Left cardiac atrium (tissue), 4 donors: ENCODE measurements around the gene AKR7A3. TPM values are rescaled to one million over a fixed set of nuclear protein-coding genes. Genes with fewer than 3 reads are reported as not detected.
A peak's percentile ranks its signal among the peaks of the same experiment; 100 is the strongest.
"Not testable (repeated sequence)": the region's sequence is repeated elsewhere in the genome, so short reads cannot be mapped to it uniquely, and the experiment has no call there.

ENCODE experiments used
- ATAC-seq, 2 donors: fragments of 200-7000 bp; cut with Tn5 transposase; one replicate each; pipeline ENCODE4 v1.9.1; 2020; ENCODE audit warnings: mild to moderate bottlenecking in 2 of 2, moderate library complexity in 2 of 2
- DNase-seq: peaks from one replicate; pipeline ENCODE4 v3.0.0-alpha.2; 2020
- intact Hi-C, 2 donors: fragments of 100-400 bp; cut with DNase I; formaldehyde crosslinking; loops; one replicate each; pipeline versions ENCODE4 v1.14.1 to v1.15.1; 2022 to 2023
- total RNA-seq, 2 donors: library from RNA; stranded (reverse); fragmentation: NEBNext Ultra II Directional; extraction: Animal tissue kit (Norgen Biotek cat#: 25700); gene quantifications; one replicate each; pipeline ENCODE4 v1.2.1, GENCODE V29; 2021
- donor health status: DM: no; HTN: yes; CAD: no.
- donor health status: DM: no; HTN: yes; CAD: no; lungs with severe emphysema.
- donor health status: DM: yes; HTN: yes; CAD: no.
- donor health status: Dilated cardiomyopathy.

The AKR7A3 gene
- total RNA-seq, 2 donors from 2014 or later: 0.12 TPM; not detected in 1

- intact Hi-C loops: no loop called here
- DNase-seq: no peak
Measured at GRCh38 chr1:19260211-19261138, 28.1 kb downstream of the AKR7A3 start.

GRCh38 chr1:19258353-19258752 is 30.2 kb downstream of the AKR7A3 start:
- DNase-seq: no peak
- ATAC-seq: no peak
- intact Hi-C loops: loop anchor here in 1 of 2 donors (10.0 kb wide), 1 partner anchor 396 kb away; no protein-coding TSS in a partner anchor

More at GRCh38 chr1:19260211-19261138, 28.1 kb downstream of the AKR7A3 start:
- ATAC-seq: no peak

GRCh38 chr1:19257178-19257914 is 31.2 kb downstream of the AKR7A3 start:
- no peak for DNase-seq
- intact Hi-C loops: loop anchor here in 1 of 2 donors (10.0 kb wide), 1 partner anchor 397 kb away; no protein-coding TSS in a partner anchor
- peak in 1 of 2 donors; percentile 15 for ATAC-seq

GRCh38 chr1:19256301-19256700 is 32.3 kb downstream of the AKR7A3 start:
- intact Hi-C loops: loop anchor here in 1 of 2 donors (10.0 kb wide), 1 partner anchor 398 kb away; no protein-coding TSS in a partner anchor
- ATAC-seq, DNase-seq: not testable (repeated sequence)

- DNase-seq (no peak), ATAC-seq (no peak)
- intact Hi-C loops: loop anchor here in 1 of 2 donors (10.0 kb wide), 1 partner anchor 400 kb away; no protein-coding TSS in a partner anchor
Measured at GRCh38 chr1:19255288-19255687, 33.3 kb downstream of the AKR7A3 start.

GRCh38 chr1:19254416-19254815 is 34.2 kb downstream of the AKR7A3 start:
- ATAC-seq (no peak), DNase-seq (no peak)
- intact Hi-C loops: loop anchor here in 1 of 2 donors (10.0 kb wide), 1 partner anchor 400 kb away; no protein-coding TSS in a partner anchor

DNA sequence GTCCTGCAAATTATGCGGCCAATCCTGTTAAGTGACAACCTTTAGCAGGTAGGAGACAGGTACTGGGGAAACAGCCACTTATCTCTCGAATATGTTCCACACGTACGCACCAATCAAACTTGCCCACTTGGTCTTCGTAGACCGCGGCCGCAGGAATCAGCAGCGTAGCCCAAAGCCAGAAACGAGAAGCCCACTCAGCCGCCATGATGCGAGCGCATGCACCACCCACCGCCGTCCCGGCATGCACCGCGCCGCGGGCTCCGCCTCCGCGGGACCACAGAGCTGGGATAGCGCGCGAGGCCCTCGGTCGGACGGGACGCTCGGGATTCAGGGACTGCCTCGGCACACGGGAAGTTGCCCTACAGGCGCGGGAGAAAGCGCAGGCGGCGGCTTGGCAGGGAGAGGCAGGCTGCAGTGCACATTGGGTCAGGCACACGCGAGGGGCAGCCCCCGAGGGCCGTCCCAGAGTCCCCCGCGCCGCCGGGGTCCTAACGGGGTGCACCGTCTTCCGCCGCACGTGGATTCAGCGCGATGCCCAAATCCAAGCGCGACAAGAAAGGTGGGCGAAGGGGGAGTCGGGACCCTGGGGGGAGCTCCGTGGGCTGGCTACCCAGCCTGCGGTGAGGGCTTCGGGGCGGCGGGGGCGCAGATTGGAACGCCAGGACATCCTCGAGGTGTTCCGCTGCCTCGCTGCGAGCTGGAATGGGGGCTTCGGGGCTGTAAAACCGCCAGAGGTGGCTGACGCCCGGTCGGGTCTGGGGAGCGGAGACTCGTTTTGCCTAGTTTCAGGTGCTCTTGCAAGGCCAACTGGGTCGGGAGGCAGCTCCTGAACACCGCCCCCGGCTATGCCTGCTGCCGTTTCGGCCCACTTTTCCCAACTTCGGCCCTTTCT is 37.0 kb downstream of the AKR7A3 start, which contains the start of the genes EMC1 and MRTO4:
TSS of gene EMC1 (minus strand) at position 220 of the 892 bp plus-strand sequence. CDS start at position 205, 15 bp downstream.
TSS of gene MRTO4 (plus strand) at position 501 of the 892 bp plus-strand sequence. CDS start at position 532, 31 bp downstream.
- DNase-seq (peak; percentile 91), ATAC-seq (peak; percentile 97 to 98)
- intact Hi-C loops: loop anchor here in 1 of 2 donors (10.0 kb wide), 1 partner anchor 403 kb away; no protein-coding TSS in a partner anchor

DNA sequence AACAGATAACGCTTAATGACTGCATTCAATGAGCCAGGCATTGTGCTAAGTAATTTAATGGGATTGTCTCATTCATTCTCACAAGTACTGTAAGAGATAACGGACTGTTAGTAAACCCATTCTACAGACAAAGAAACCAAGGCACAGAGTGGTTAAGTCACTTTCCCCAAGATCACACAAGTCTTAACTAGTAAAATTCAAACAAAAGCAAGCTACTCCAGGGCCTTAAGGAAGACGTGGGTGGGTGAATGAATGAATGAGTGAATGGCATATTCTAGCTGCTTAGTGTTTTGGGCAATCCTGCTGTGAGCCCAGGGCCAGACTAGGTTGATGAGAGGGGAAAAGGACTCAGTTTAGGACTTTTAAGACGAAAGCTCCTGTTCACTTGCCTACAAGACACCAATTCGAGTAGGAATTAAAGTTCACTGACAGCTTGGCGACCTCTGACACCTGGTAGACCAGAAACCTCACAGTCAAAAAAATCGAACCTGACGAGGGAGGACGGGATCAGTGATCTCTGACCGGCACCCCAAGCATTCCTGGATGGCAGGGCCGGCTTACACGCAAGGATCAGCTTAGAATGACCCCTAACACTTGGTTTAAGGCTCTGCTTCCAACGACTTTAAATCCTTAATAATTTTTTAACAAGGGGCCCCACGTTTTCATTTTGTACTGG is 37.8 kb downstream of the AKR7A3 start:
- intact Hi-C loops: loop anchor here in 1 of 2 donors (10.0 kb wide), 1 partner anchor 404 kb away; no protein-coding TSS in a partner anchor
- no peak for ATAC-seq
- no peak for DNase-seq

DNA sequence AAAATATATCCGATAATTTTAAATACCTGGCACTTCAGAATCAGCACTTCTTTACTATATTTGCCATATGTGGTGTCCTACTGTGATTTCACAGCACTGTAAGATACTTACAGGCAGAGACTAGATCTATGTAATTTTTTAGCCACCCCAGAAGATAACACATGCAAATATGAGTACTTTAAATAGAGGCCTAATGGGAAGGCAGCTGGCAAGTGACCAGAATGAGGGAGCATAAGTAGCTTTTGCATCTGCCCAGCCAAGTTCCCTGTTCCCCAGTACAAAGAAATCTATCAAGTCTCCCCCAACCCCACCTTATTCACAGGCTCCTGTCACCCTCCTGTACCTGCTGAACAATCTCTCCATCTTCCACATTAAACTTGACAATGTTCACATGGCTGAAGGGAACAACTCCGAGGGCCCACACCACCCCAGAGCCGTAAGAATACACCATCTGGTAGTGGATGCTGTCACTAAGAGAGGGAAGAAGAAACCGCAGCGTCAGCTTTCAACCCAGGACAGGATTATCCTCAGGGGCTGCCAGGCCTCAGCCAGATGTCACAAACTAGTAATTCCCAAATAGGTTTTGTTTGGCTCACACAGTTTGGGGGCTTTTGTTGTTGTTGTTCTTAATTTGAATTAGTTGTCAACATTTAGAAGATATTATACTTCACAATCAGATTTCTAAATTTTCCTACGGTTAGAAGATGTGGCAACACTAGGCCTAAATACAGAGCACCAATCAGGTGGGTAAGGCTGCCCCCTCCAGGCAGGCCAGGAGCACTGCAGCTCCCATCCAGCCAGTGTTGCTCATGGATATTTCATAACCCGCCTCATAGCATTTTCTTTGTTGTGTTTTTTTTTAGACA is 47.7 kb downstream of the AKR7A3 start:
- peak; percentile 58 for DNase-seq
- intact Hi-C loops: loop anchor here in 1 of 2 donors (2.0 kb wide), 1 partner anchor 62 kb away; no protein-coding TSS in a partner anchor
- peak; percentile 86 to 92 for ATAC-seq

- intact Hi-C loops: loop anchor here in 1 of 2 donors (2.0 kb wide), 1 partner anchor 61 kb away; no protein-coding TSS in a partner anchor
- no peak for DNase-seq
- peak in 1 of 2 donors; percentile 31 for ATAC-seq
Measured at GRCh38 chr1:19239876-19240275, 48.7 kb downstream of the AKR7A3 start.

DNA sequence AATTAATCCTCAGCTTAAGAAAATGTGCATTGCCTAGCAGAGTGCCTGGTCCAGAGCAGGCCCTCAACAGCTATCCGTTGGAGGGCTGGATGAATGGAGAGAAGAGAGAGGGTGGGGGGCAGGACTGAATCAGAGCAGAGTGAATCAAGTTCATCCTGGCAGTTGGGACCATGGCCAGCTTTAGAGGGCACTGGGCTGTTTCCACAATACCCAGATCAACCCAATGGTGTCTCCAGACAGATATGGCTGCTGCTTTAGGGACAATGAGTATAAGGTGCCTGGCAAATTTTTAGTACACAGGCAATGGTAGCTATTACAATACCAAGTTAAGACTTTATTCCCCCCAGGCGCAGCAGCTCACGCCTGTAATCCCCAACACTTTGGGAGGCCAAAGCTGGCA is 54.3 kb downstream of the AKR7A3 start:
- intact Hi-C loops: no loop called here
- no peak for ATAC-seq

More for the DNA sequence above, 54.3 kb downstream of the AKR7A3 start:
- DNase-seq: no peak

Other genes starting within 250 kb of the AKR7A3 start
- gene UBR4, start 78.5 kb downstream of the AKR7A3 start, total RNA-seq: 10 to 100 TPM; 54.2 to 68.1 TPM
- 10 to 100 TPM; 29.9 to 32.4 TPM for gene EMC1, start 37.2 kb downstream of the AKR7A3 start, total RNA-seq
- gene MRTO4, start 37.0 kb downstream of the AKR7A3 start, total RNA-seq: 10 to 100 TPM; 11.8 to 21.3 TPM
- 10 to 100 TPM; 31.3 to 32.9 TPM for gene AKR7A2, start 23.4 kb upstream of the AKR7A3 start, total RNA-seq
- gene SLC66A1, start 23.6 kb upstream of the AKR7A3 start, total RNA-seq: 1 to 10 TPM; 7.6 to 8.2 TPM
- gene CAPZB, start 196.8 kb upstream of the AKR7A3 start, total RNA-seq: 100 to 1,000 TPM; 227 to 254 TPM